Measurements from ENCODE around the gene CPSF3. TPM values are rescaled to one million over a fixed set of nuclear protein-coding genes. Genes with fewer than 3 reads are reported as not detected.

The CPSF3 gene
- total and polyA plus RNA-seq, 2 of the 4 experiments (the other 2 are of a cell fraction), result 29.2 to 64.5 TPM

- Histone ChIP-seq H3K4me3 (ENCODE audit: insufficient read depth, low read depth, low read length) (no peak overlapping the region), H3K14ac (replicated peaks; ENCODE audit: low read depth, low read length) (no peak overlapping the region), H3K79me1 (ENCODE audit: low read depth in 1 of 2, low read length in 2 of 2) (peaks cover 7 to 21% of the 10 kb centered on the region in 2 experiments; a peak in 3 of 4 replicates), H3K23ac (ENCODE audit: low read depth, low read length) (no peak overlapping the region), H3K27me3 (ENCODE audit: control insufficient read depth, insufficient read depth, low read length) (no peaks in the 10 kb centered on the region), H3K9ac (ENCODE audit: low read depth, low read length) (no peak overlapping the region), H4K91ac (ENCODE audit: insufficient read depth, low read depth, low read length) (no peak overlapping the region), H2BK15ac (ENCODE audit: low read depth, low read length) (no peak overlapping the region), H3K4me2 (ENCODE audit: low read depth, low read length) (no peak overlapping the region), H3K4ac (ENCODE audit: low read depth, low read length) (no peak overlapping the region), H4K5ac (ENCODE audit: low read depth, low read length) (no peak overlapping the region), H2BK120ac (ENCODE audit: low read depth, low read length) (no peak overlapping the region), H2AK9ac (replicated peaks; ENCODE audit: low read depth, low read length, poor library complexity) (no peak overlapping the region), H2AFZ (replicated peaks; ENCODE audit: low read length, poor library complexity) (no peak overlapping the region), H3K27ac (ENCODE audit: insufficient read depth, low read length) (no peak overlapping the region), H3K4me1 (ENCODE audit: control insufficient read depth, insufficient read depth, low read length) (peaks cover 5% of the 10 kb centered on the region; the same call in 1 of the 2 replicates), H2BK5ac (ENCODE audit: low read depth, low read length, poor library complexity, severe bottlenecking) (no peak overlapping the region), H4K8ac (ENCODE audit: low read depth in 2 of 2, low read length in 2 of 2) (no peak overlapping the region), H2AK5ac (ENCODE audit: low read depth, low read length) (no peak overlapping the region), H2BK20ac (ENCODE audit: low read depth, low read length) (no peak overlapping the region), H3K9me1 (ENCODE audit: insufficient read depth, low read length) (peaks cover 10% of the 10 kb centered on the region), H3K18ac (ENCODE audit: low read depth, low read length) (no peak overlapping the region), H3K9me3 (ENCODE audit: control insufficient read depth, insufficient read depth, low read length) (no peaks in the 10 kb centered on the region), H3K56ac (ENCODE audit: extremely low read depth, insufficient read depth, low read length) (no peak overlapping the region), H3K36me3 (ENCODE audit: control insufficient read depth, insufficient read depth, low read length) (peaks cover 14% of the 10 kb centered on the region), H4K20me1 (ENCODE audit: insufficient read depth, low read length) (no peaks in the 10 kb centered on the region)
- ATAC-seq (ENCODE audit: low read depth) (no peak), DNase-seq (no peak)
- in situ Hi-C loops (cut with MboI; ENCODE audit: low sequenced_read_pairs), result no loop called here
- dilution Hi-C loops (cut with HindIII; ENCODE audit: low sequenced_read_pairs, unreplicated experiment), result no loop called here
- TF ChIP-seq MAZ (IDR thresholded peaks at IDR 0.05; ENCODE audit: borderline replicate concordance, low read depth, low read length) (no peak), MAFK (IDR thresholded peaks at IDR 0.05; ENCODE audit: low read depth, low read length) (peak; percentile 28; the same call in 1 of the 2 replicates), POLR2A (IDR thresholded peaks at IDR 0.05; ENCODE audit: low read depth, low read length) (no peak)
- intact Hi-C loops (cut with micrococcal nuclease), result no loop called here
- POLR2A ChIA-PET (ENCODE audit: unreplicated experiment), result no interaction called here
- BruUV-seq (replicated peaks), result no TSS peak
- CTCF ChIA-PET, result no interaction called here
- 100% methylated on average over 1 of the region's 3 CpGs; no CpG with 5 or more reads in 1 of the 2 experiments for WGBS, 2 experiments (ENCODE audit: extremely low coverage in 2 of 2, insufficient read length in 1 of 2)
Observed at GRCh38 chr2:9460441-9461017, 37.1 kb downstream of the CPSF3 start.

Measured in IMR-90 (cell line).